ENCODE results near the gene ST6GALNAC3.
"Not testable (repeated sequence)": the region's sequence is repeated elsewhere in the genome, so short reads cannot be mapped to it uniquely, and the experiment has no call there.

ST6GALNAC3 gene

DNA sequence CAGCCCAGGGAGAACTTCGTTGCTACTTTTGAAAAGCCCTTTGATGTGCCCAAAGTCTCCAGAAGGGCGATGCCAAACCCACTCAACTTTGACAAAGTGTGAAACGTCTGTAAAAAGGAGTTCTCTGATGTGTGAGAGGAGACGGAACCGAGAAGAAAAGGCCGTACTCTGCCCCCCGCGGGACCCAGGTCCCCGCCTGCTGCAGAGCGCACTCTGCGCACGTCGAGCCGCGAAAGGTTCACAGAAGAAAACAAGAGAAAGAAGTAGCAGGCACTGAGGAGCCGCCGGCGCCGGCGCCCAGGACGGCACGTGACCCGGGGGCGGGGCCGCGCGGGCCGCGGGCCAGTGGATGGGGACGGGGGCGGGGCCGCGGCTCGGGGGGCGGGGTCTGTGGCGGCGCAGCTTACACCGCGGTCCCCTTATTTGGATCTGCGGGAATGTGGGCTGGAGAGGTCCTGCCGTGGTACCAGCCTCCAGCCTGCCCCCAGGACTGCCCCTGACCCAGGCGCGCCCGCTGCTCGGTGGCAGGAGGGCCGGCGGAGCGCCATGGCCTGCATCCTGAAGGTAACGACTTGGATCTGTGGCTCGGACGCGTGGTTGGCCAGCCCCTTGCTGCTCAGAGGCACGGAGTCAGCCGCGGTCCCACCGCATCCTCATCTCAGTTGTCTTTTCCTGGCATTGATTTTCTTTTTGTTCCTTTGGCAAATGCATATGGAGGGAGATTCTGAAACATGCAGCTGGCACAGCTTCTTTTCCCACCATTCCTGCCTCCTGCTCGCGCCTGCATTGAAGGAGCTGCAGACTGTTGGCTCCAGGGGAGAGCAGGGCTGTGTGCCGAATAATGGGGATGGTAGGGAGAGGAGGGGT is at the start of gene ST6GALNAC3:
Gene ST6GALNAC3, plus strand, starts transcription at position 426 of the 867 bp plus-strand sequence.
- peak; percentile 94 for DNase-seq (ENCODE audit: low spot score)

GRCh38 chr1:76027341-76027740 is 47.2 kb upstream of the ST6GALNAC3 start:
- DNase-seq (ENCODE audit: low spot score), result no peak

GRCh38 chr1:76029331-76029730 is 45.2 kb upstream of the ST6GALNAC3 start:
- DNase-seq (ENCODE audit: low spot score), result no peak

DNA sequence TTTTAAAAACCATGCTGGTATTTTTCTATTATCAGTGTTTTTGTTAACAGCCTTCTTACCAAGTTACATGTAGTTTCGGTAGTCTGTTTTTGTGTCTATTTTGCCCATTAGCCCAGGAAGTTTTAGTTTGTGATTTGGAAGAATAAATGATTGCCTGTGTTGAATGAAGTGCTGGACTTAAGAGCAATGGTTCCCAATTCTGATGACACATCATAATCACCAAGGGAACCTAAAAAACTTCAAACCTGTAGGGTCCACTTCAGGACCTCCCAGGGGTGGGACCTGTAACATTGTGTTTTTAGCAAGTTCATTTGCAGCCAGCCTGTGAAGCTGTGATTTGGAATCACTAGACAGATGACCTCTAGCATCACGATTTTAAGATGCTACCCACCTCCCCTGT is 43.0 kb upstream of the ST6GALNAC3 start:
- no peak for DNase-seq (ENCODE audit: low spot score)

GRCh38 chr1:76033800-76034475 is 40.6 kb upstream of the ST6GALNAC3 start:
- no peak for DNase-seq (ENCODE audit: low spot score)

DNA sequence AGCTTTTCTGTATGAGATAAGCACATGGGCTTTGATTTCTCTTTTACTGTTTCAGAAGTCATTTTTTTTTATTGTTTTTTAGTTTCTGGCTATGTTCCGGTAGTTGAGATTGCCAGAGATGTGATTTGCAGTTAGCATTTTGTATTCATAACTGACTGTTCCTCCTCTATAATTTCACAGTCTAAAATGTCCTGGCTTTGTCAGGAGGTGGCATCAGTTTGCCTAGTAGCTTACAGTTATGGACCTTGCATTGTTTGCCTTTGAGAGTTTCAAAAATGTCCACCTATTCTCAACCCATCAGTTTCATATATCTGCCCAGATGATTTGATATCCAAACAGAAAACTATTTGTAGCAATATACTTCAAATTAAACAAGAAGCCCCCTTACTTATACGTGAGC is 39.5 kb upstream of the ST6GALNAC3 start:
- DNase-seq (ENCODE audit: low spot score), result no peak

DNA sequence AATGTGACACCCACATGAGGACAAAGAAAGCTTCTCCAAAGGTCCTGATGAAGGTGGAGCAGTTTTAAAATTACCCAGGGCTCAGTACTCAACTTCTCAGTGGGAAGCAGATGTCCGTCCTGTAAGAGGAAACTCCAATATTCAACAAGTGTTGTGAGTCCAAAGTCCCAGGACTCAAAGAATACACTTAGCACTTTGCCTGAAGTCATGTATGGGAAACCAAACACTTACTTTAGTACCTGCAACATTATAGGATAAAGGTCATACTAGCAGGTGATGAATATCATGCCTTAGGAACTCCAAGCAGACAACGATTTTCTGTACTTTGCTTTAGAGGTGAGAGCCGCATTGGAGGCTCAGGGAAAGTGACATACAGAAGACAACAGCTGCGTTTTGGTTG is 37.2 kb upstream of the ST6GALNAC3 start:
- no peak for DNase-seq (ENCODE audit: low spot score)

- DNase-seq (ENCODE audit: low spot score), result no peak
These were observed 36.1 kb upstream of the ST6GALNAC3 start for GRCh38 chr1:76038287-76039004.

DNA sequence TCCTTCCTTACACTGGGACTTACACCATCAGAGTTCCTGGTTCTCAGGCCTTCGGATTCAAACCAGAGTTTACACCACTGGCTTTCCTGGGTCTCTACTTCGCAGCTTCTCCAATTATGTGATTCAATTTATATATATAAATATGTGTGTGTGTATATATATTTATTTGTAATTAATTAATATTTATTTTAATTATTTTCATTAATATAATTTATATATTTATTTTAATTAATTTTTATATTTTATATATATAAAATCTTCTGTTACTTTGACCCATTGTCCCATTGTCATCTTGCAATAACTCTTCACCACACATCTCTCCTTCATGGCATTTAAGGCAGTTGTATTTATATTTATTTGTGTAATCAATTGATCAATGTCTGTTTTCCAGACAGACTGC is 28.4 kb upstream of the ST6GALNAC3 start:
- DNase-seq (ENCODE audit: low spot score), result no peak

- DNase-seq (ENCODE audit: low spot score), result no peak
These were observed 26.3 kb upstream of the ST6GALNAC3 start for GRCh38 chr1:76048219-76048618.

DNA sequence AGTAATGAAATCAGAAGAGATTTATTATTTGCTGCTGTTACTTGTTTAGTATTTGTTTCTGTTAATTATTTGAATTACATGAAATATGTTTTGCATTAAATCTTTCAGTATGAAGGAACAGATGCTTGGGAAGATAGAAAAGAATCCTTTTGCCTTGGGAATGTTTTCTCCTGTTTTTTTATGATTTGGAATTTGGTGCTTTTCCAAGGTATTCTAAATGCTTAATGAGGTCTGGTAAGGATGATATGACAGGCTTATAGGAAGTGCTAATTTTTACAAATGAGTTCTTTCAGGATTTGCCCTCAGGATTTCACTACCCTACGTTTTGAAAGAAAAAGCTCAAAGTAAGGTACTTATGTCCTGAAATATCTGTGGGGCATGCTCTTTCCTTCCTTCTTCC is 25.6 kb upstream of the ST6GALNAC3 start:
- no peak for DNase-seq (ENCODE audit: low spot score)

DNA sequence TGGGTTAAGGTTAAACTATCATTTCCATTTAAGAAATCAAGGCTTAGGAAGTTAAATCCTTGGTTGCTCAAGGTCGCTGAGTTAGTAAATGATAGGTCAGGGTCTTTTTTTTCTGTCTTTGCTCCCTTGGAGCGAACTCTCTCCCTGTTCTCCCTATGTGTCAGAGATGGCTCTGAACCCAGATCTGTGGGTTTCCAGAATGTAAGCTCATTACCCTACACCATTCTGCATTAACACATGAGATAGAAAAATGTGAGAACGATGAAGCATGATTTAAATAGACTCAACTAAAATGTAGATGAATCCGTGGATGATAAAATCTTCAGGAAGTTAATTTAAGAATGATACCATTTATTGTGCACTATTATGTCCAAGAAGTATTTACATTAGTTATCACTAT is 25.0 kb upstream of the ST6GALNAC3 start:
- no peak for DNase-seq (ENCODE audit: low spot score)

GRCh38 chr1:76050073-76050472 is 24.5 kb upstream of the ST6GALNAC3 start:
- not testable (repeated sequence) for DNase-seq (ENCODE audit: low spot score)

- no peak for DNase-seq (ENCODE audit: low spot score)
These were observed 21.5 kb upstream of the ST6GALNAC3 start for GRCh38 chr1:76053021-76053420.

- DNase-seq (ENCODE audit: low spot score), result no peak
These were observed 20.2 kb upstream of the ST6GALNAC3 start for GRCh38 chr1:76054359-76054758.

DNA sequence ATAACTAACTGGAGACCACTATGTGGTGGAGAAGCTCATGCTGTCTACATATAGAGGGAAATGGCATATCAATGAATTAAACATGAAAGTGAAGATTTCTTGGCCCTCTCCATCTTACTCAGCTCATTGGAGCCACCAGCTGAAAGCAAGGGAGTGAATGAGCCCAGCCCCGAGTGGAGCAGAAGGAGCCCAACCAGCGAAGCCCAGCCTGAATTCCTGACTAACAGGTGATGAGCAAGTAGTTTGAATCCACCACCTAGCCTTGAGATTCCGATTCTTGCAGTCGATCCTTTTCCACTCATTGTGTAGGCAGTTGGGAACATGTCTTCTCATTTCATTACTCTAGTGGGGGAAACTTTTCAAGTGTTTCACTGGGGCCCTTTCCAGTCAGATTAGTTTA is 18.6 kb upstream of the ST6GALNAC3 start:
- DNase-seq (ENCODE audit: low spot score), result no peak

DNA sequence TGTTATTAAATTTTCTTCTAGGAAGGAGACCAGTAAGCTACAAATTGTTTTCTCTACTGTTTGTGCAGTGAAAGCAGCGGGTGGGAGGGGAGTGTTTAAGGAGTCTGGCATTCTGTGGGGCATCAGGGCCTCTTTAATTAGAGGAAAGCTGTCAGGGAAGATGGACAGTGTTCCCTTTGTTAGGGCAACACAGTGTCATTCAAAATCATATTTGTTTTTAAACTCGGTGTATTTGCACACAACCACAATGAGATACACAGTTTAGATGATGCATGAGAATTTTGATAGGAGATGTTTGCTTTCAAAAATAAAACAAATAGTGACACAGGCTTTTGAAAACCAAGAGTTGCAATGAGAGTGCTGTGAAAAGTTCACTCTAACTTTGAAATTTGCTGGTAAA is 15.1 kb upstream of the ST6GALNAC3 start:
- DNase-seq (ENCODE audit: low spot score), result no peak

DNA sequence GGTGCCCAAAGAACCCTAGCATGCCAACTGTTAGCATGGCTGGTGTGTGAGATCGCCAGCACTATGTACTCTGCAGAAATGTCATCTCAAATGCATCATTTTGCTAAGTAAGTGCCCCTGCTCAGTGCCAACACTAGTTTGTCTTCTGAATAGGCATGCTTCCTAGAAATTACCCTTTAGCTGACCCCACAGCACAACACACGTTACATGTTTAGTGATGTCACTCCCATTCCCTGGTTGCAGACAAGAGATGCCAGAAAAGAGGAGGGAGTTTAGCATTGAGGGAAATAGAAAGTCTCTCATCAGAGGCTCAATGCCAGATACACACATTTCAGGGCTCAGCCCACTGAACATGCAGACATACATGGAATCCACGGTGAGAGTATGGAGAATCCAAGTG is 9.3 kb upstream of the ST6GALNAC3 start:
- DNase-seq (ENCODE audit: low spot score), result no peak

- no peak for DNase-seq (ENCODE audit: low spot score)
These were observed 8.2 kb upstream of the ST6GALNAC3 start for GRCh38 chr1:76066394-76066793.

DNA sequence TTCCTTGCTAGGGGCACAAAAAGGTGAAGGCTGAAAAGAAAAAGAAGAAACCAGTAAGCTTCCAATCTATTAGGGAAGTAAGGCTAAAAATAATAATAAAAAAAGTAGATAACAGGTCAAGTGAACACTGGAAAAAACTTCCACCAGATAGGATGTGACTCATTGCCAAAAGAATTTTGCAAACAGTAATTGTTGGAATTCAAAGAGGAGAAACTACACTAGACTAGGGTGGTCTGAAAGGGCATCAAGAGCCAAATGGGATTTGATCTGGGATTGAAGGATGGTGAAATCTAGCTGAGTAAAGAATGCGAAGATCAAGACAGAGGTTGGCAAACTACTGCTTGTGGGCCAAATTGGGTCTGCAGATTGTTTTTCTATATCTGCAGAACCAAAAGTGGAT is 6.0 kb upstream of the ST6GALNAC3 start:
- DNase-seq (ENCODE audit: low spot score), result no peak

- DNase-seq (ENCODE audit: low spot score), result no peak
These were observed 5.5 kb upstream of the ST6GALNAC3 start for GRCh38 chr1:76068953-76069561.

DNA sequence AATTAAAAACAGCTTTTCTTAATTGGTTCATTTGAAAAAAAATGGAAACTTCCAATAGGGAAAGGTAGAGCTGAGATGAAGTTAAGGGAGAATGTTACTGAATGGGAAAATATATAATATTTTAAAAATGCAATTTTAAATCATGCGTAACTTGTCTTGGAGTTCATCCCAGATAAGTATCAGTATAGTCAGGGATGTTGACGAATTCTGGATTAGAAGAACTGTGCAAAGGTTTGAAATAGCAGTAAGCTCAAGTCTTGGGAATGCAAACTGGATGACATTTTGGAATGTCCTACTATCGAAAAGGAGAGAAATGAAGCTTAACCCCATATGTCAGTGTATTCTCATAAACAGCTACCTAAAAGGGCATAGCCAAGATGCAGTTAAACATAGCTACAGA is 4.0 kb upstream of the ST6GALNAC3 start:
- no peak for DNase-seq (ENCODE audit: low spot score)
